Ascending aorta (tissue), 2 donors: ENCODE results near the gene TMED8. TPM values are rescaled to one million over a fixed set of nuclear protein-coding genes. Genes with fewer than 3 reads are reported as not detected.
"Not testable (repeated sequence)": the region's sequence is repeated elsewhere in the genome, so short reads cannot be mapped to it uniquely, and the experiment has no call there.

Experiments
- DNase-seq, 2 donors: peaks; one replicate each; pipeline ENCODE4 v3.0.0-alpha.2; 2019; ENCODE audit warnings: low spot score in 2 of 2
- H3K27ac ChIP-seq, 2 donors: fragments of 200-600 bp; sonication (generic); one replicate each; pipeline ENCODE4 v1.5.1; 2016 to 2017; ENCODE audit warnings: mild to moderate bottlenecking in 1 of 2
- H3K27me3 ChIP-seq: fragments of 200-600 bp; sonication (generic); one replicate; pipeline ENCODE4 v1.5.1; 2017
- H3K36me3 ChIP-seq, 2 donors: fragments of 200-600 bp; sonication (generic); one replicate each; pipeline ENCODE4 v1.5.1; 2016
- H3K4me1 ChIP-seq, 2 donors: fragments of 200-600 bp; sonication (generic); one replicate each; pipeline ENCODE4 v1.5.1; 2016 to 2017; ENCODE audit warnings: mild to moderate bottlenecking in 1 of 2
- H3K4me3 ChIP-seq, 2 donors: fragments of 200-600 bp; sonication (generic); one replicate each; pipeline ENCODE4 v1.5.1; 2016 to 2017; ENCODE audit warnings: mild to moderate bottlenecking in 1 of 2
- H3K9me3 ChIP-seq, 2 donors: fragments of 200-600 bp; sonication (generic); one replicate each; pipeline ENCODE4 v1.5.1; 2016
- CTCF ChIP-seq, 3 experiments: fragments of 200-600 bp in 2 of 3; fragments of 450-650 bp in 1 of 3; sonication (generic) in 2 of 3; IDR thresholded peaks; one replicate each; pipeline ENCODE4 v1.5.1; 2016 to 2019; ENCODE audit warnings: antibody characterized with exemption in 3 of 3, mild to moderate bottlenecking in 1 of 3, moderate library complexity in 1 of 3
- intact Hi-C: fragments of 100-400 bp; cut with DNase I; formaldehyde crosslinking; loops from one replicate; pipeline ENCODE4 v1.15.1; 2023
- total RNA-seq: library from RNA; depleted of rRNA; stranded (reverse); fragments of >200 nt; gene quantifications from one replicate; pipeline ENCODE4 v1.1.0, GENCODE V29; 2016

TMED8 gene
- total RNA-seq, 1 donor from 2014 or later = 3.7 TPM

GRCh38 chr14:77416836-77417235, 39.9 kb upstream of the TMED8 start:
- intact Hi-C loops = no loop called here
- no peaks in the 10 kb centered on the region for H3K4me1 ChIP-seq
- no peak for TF ChIP-seq CTCF (IDR thresholded peaks at IDR 0.05)
- H3K4me3 ChIP-seq = no peak overlapping the region
- H3K27ac ChIP-seq = no peak overlapping the region
- DNase-seq = no peak
- no peaks in the 10 kb centered on the region for H3K27me3 ChIP-seq
- peaks cover 3 to 10% of the 10 kb centered on the region in 2 donors for H3K36me3 ChIP-seq
- peaks cover 10 to 28% of the 10 kb centered on the region in 2 donors for H3K9me3 ChIP-seq

- DNase-seq, H3K4me3 ChIP-seq, intact Hi-C loops: not testable (repeated sequence)
These were observed 39.2 kb upstream of the TMED8 start for GRCh38 chr14:77416098-77416497.

GRCh38 chr14:77415403-77416030, 38.6 kb upstream of the TMED8 start:
- DNase-seq, intact Hi-C loops, H3K4me3 ChIP-seq, H3K36me3 ChIP-seq, H3K27me3 ChIP-seq, H3K27ac ChIP-seq, H3K4me1 ChIP-seq: not testable (repeated sequence)
- peaks cover 10 to 20% of the 10 kb centered on the region in 2 donors for H3K9me3 ChIP-seq

More at GRCh38 chr14:77416098-77416497, 39.2 kb upstream of the TMED8 start:
- peaks cover 10 to 26% of the 10 kb centered on the region in 2 donors for H3K9me3 ChIP-seq
- H3K27ac ChIP-seq, H3K4me1 ChIP-seq, H3K27me3 ChIP-seq, H3K36me3 ChIP-seq: not testable (repeated sequence)

GRCh38 chr14:77409131-77409533, 32.2 kb upstream of the TMED8 start:
- no peaks in the 10 kb centered on the region for H3K36me3 ChIP-seq
- no peaks in the 10 kb centered on the region for H3K4me1 ChIP-seq
- TF ChIP-seq CTCF (IDR thresholded peaks at IDR 0.05) = no peak
- intact Hi-C loops = no loop called here
- H3K9me3 ChIP-seq = no peaks in the 10 kb centered on the region
- no peak overlapping the region for H3K27ac ChIP-seq
- no peak overlapping the region for H3K4me3 ChIP-seq
- DNase-seq = no peak
- H3K27me3 ChIP-seq = no peaks in the 10 kb centered on the region

GRCh38 chr14:77407158-77407557, 30.3 kb upstream of the TMED8 start:
- Histone ChIP-seq H3K36me3 (no peaks in the 10 kb centered on the region), H3K4me1 (no peaks in the 10 kb centered on the region), H3K27ac (no peak overlapping the region), H3K9me3 (no peaks in the 10 kb centered on the region), H3K27me3 (no peaks in the 10 kb centered on the region), H3K4me3 (no peak overlapping the region)
- TF ChIP-seq CTCF (IDR thresholded peaks at IDR 0.05) = no peak
- intact Hi-C loops = no loop called here
- no peak for DNase-seq

- Histone ChIP-seq H3K4me1 (no peaks in the 10 kb centered on the region), H3K9me3 (no peaks in the 10 kb centered on the region), H3K27me3 (no peaks in the 10 kb centered on the region), H3K27ac (no peak overlapping the region), H3K4me3 (no peak overlapping the region), H3K36me3 (no peaks in the 10 kb centered on the region)
- DNase-seq = no peak
- TF ChIP-seq CTCF (IDR thresholded peaks at IDR 0.05) = no peak
- intact Hi-C loops = no loop called here
These were observed 29.8 kb upstream of the TMED8 start for GRCh38 chr14:77406718-77407117.

GRCh38 chr14:77406086-77406485, 29.2 kb upstream of the TMED8 start:
- H3K36me3 ChIP-seq = no peaks in the 10 kb centered on the region
- H3K27ac ChIP-seq = no peak overlapping the region
- TF ChIP-seq CTCF (IDR thresholded peaks at IDR 0.05) = no peak
- H3K27me3 ChIP-seq = no peaks in the 10 kb centered on the region
- intact Hi-C loops = no loop called here
- no peak overlapping the region for H3K4me3 ChIP-seq
- H3K4me1 ChIP-seq = no peaks in the 10 kb centered on the region
- no peaks in the 10 kb centered on the region for H3K9me3 ChIP-seq
- no peak for DNase-seq
